SIG-M5 (cell line): Measurements from ENCODE around the gene FBLN5.
"Not testable (repeated sequence)": the region's sequence is repeated elsewhere in the genome, so short reads cannot be mapped to it uniquely, and the experiment has no call there.

ENCODE experiments used
- DNase-seq: peaks from one replicate; lab custom pipeline; 2025; lab: John Stamatoyannopoulos, UW

Gene FBLN5

GRCh38 chr14:91906374-91906773 is 41.1 kb downstream of the FBLN5 start:
- no peak for DNase-seq

- no peak for DNase-seq
Observed at GRCh38 chr14:91904956-91905645, 42.4 kb downstream of the FBLN5 start.

GRCh38 chr14:91904483-91904882 is 43.0 kb downstream of the FBLN5 start:
- no peak for DNase-seq

GRCh38 chr14:91903070-91903469 is 44.4 kb downstream of the FBLN5 start:
- DNase-seq: no peak

- no peak for DNase-seq
Observed at GRCh38 chr14:91902336-91902735, 45.2 kb downstream of the FBLN5 start.

- DNase-seq: no peak
Observed at GRCh38 chr14:91901449-91902226, 45.9 kb downstream of the FBLN5 start.

GRCh38 chr14:91899806-91900205 is 47.7 kb downstream of the FBLN5 start:
- no peak for DNase-seq

GRCh38 chr14:91899213-91899612 is 48.3 kb downstream of the FBLN5 start:
- DNase-seq: no peak

GRCh38 chr14:91898372-91898771 is 49.1 kb downstream of the FBLN5 start:
- DNase-seq: no peak

- not testable (repeated sequence) for DNase-seq
Observed at GRCh38 chr14:91897716-91898115, 49.8 kb downstream of the FBLN5 start.

GRCh38 chr14:91897106-91897701 is 50.3 kb downstream of the FBLN5 start:
- DNase-seq: no peak

- no peak for DNase-seq
Observed at GRCh38 chr14:91896419-91896818, 51.1 kb downstream of the FBLN5 start.

GRCh38 chr14:91893669-91894068 is 53.8 kb downstream of the FBLN5 start:
- DNase-seq: no peak

- no peak for DNase-seq
Observed at GRCh38 chr14:91893007-91893406, 54.5 kb downstream of the FBLN5 start.

GRCh38 chr14:91891721-91892220 is 55.7 kb downstream of the FBLN5 start:
- no peak for DNase-seq

- DNase-seq: no peak
Observed at GRCh38 chr14:91891101-91891500, 56.4 kb downstream of the FBLN5 start.

GRCh38 chr14:91890291-91890749 is 57.2 kb downstream of the FBLN5 start:
- no peak for DNase-seq

GRCh38 chr14:91889477-91890211 is 57.9 kb downstream of the FBLN5 start:
- no peak for DNase-seq

- no peak for DNase-seq
Observed at GRCh38 chr14:91888641-91889476, 58.6 kb downstream of the FBLN5 start.

- DNase-seq: no peak
Observed at GRCh38 chr14:91886961-91887360, 60.5 kb downstream of the FBLN5 start.

- no peak for DNase-seq
Observed at GRCh38 chr14:91885839-91886238, 61.7 kb downstream of the FBLN5 start.
